IMR-90 (cell line): ENCODE results near the gene TTK. TPM values are rescaled to one million over a fixed set of nuclear protein-coding genes. Genes with fewer than 3 reads are reported as not detected.

Source experiments
- ATAC-seq: fragments of 200-7000 bp; cut with Tn5 transposase; 2 replicates; pipeline ENCODE4 v1.9.1; 2020; ENCODE audit warnings: low read depth, mild to moderate bottlenecking, moderate library complexity
- BruUV-seq: library from RNA; stranded (reverse); fragments of 400-500 nt; replicated peaks from 2 replicates; lab custom pipeline; 2021; lab: Mats Ljungman, UMichigan
- CTCF ChIA-PET: fragments of 300-600 bp; formaldehyde crosslinking; extraction: SDS; loops from one replicate; lab custom pipeline; 2021; ENCODE audit warnings: antibody characterized with exemption; lab: Yijun Ruan, JAX
- POLR2A ChIA-PET: fragments of 300-600 bp; sonication (Branson Sonifier 250); formaldehyde crosslinking; loops from one replicate; lab custom pipeline; 2022; ENCODE audit warnings: antibody characterized with exemption; ENCODE audit not compliant: unreplicated experiment; lab: Charles Lee
- DNase-seq: peaks from one replicate; pipeline ENCODE4 v3.0.0; 2013
- H2AFZ ChIP-seq: replicated peaks from 2 replicates; pipeline ENCODE3; 2013; ENCODE audit warnings: low read length, mild to moderate bottlenecking; ENCODE audit not compliant: poor library complexity
- H2AK5ac ChIP-seq: 2 replicates; pipeline ENCODE4 v1.6.1; 2013; ENCODE audit warnings: low read depth, low read length, inconsistent platforms
- H2AK9ac ChIP-seq: replicated peaks from 2 replicates; pipeline ENCODE3; 2013; ENCODE audit warnings: mild to moderate bottlenecking, low read depth, low read length, moderate library complexity; ENCODE audit not compliant: poor library complexity
- H2BK120ac ChIP-seq: 2 replicates; pipeline ENCODE4 v1.6.1; 2013; ENCODE audit warnings: low read depth, low read length, inconsistent platforms
- H2BK15ac ChIP-seq: 3 replicates; pipeline ENCODE4 v1.6.1; 2013; ENCODE audit warnings: low read depth, low read length, inconsistent platforms
- H2BK20ac ChIP-seq: 2 replicates; pipeline ENCODE4 v1.6.1; 2013; ENCODE audit warnings: low read depth, mild to moderate bottlenecking, inconsistent platforms, low read length, moderate library complexity
- H2BK5ac ChIP-seq: 2 replicates; pipeline ENCODE4 v1.6.1; 2013; ENCODE audit warnings: mild to moderate bottlenecking, low read depth, low read length, inconsistent platforms; ENCODE audit not compliant: poor library complexity, severe bottlenecking
- H3K14ac ChIP-seq: replicated peaks from 2 replicates; pipeline ENCODE4 v1.6.1; 2013; ENCODE audit warnings: low read depth, low read length, inconsistent platforms
- H3K18ac ChIP-seq: 2 replicates; pipeline ENCODE4 v1.6.1; 2013; ENCODE audit warnings: low read depth, low read length, control low read depth
- H3K23ac ChIP-seq: 2 replicates; pipeline ENCODE4 v1.6.1; 2013; ENCODE audit warnings: low read depth, low read length, inconsistent platforms
- H3K27ac ChIP-seq: 2 replicates; pipeline ENCODE4 v1.5.1; 2013; ENCODE audit warnings: mild to moderate bottlenecking, control low read depth, low read length; ENCODE audit not compliant: insufficient read depth
- H3K27me3 ChIP-seq: 2 replicates; pipeline ENCODE4 v1.6.1; 2013; ENCODE audit warnings: low read length; ENCODE audit not compliant: control insufficient read depth, insufficient read depth
- H3K36me3 ChIP-seq: 2 replicates; pipeline ENCODE4 v1.6.1; 2013; ENCODE audit warnings: low read length, mixed read lengths; ENCODE audit not compliant: control insufficient read depth, insufficient read depth
- H3K4ac ChIP-seq: 2 replicates; pipeline ENCODE4 v1.6.1; 2013; ENCODE audit warnings: low read depth, low read length, inconsistent platforms
- H3K4me1 ChIP-seq: 2 replicates; pipeline ENCODE4 v1.6.1; 2013; ENCODE audit warnings: low read length, mixed read lengths; ENCODE audit not compliant: control insufficient read depth, insufficient read depth
- H3K4me2 ChIP-seq: 2 replicates; pipeline ENCODE4 v1.6.1; 2013; ENCODE audit warnings: low read depth, mild to moderate bottlenecking, control low read depth, low read length, moderate library complexity
- H3K4me3 ChIP-seq: 2 replicates; pipeline ENCODE4 v1.5.1; 2013; ENCODE audit warnings: low read depth, mild to moderate bottlenecking, control low read depth, low read length, moderate library complexity; ENCODE audit not compliant: insufficient read depth
- H3K56ac ChIP-seq: 2 replicates; pipeline ENCODE4 v1.6.1; 2013; ENCODE audit warnings: low read length, inconsistent platforms; ENCODE audit not compliant: insufficient read depth; ENCODE audit errors: extremely low read depth
- H3K79me1 ChIP-seq, 2 experiments: 2 replicates each; pipeline ENCODE4 v1.6.1; 2013; ENCODE audit warnings: low read length in 2 of 2, inconsistent platforms in 1 of 2, low read depth in 1 of 2
- H3K9ac ChIP-seq: 2 replicates; pipeline ENCODE4 v1.6.1; 2013; ENCODE audit warnings: low read depth, low read length, control low read depth
- H3K9me1 ChIP-seq: 2 replicates; pipeline ENCODE4 v1.6.1; 2013; ENCODE audit warnings: low read length, inconsistent platforms; ENCODE audit not compliant: insufficient read depth
- H3K9me3 ChIP-seq: 2 replicates; pipeline ENCODE4 v1.6.1; 2013; ENCODE audit warnings: low read length; ENCODE audit not compliant: control insufficient read depth, insufficient read depth
- H4K20me1 ChIP-seq: 2 replicates; pipeline ENCODE4 v1.6.1; 2013; ENCODE audit warnings: low read length, inconsistent platforms; ENCODE audit not compliant: insufficient read depth
- H4K5ac ChIP-seq: 2 replicates; pipeline ENCODE4 v1.6.1; 2013; ENCODE audit warnings: mild to moderate bottlenecking, low read depth, low read length, control low read depth
- H4K8ac ChIP-seq, 2 experiments: 2 replicates each; pipeline ENCODE4 v1.6.1; 2013; ENCODE audit warnings: low read depth in 2 of 2, low read length in 2 of 2, control low read depth in 1 of 2, inconsistent platforms in 1 of 2
- H4K91ac ChIP-seq: 2 replicates; pipeline ENCODE4 v1.6.1; 2013; ENCODE audit warnings: low read depth, low read length, inconsistent platforms; ENCODE audit not compliant: insufficient read depth
- BHLHE40 ChIP-seq: fragments of 150-350 bp; IDR thresholded peaks from 2 replicates; pipeline ENCODE4 v1.6.1; 2016; ENCODE audit warnings: mild to moderate bottlenecking, low read depth, low read length
- CEBPB ChIP-seq: IDR thresholded peaks from 2 replicates; pipeline ENCODE4 v1.6.1; 2012; ENCODE audit warnings: low read depth, low read length, improper control_type of control experiment
- CHD1 ChIP-seq: IDR thresholded peaks from 2 replicates; pipeline ENCODE4 v1.6.1; 2012; ENCODE audit warnings: low read depth, low read length, improper control_type of control experiment
- CTCF ChIP-seq: conservative IDR thresholded peaks from 2 replicates; pipeline ENCODE4 v1.5.1; 2012; ENCODE audit warnings: mild to moderate bottlenecking, low read depth, low read length, improper control_type of control experiment
- ELK1 ChIP-seq: fragments of 150-350 bp; IDR thresholded peaks from 2 replicates; pipeline ENCODE4 v1.6.1; 2016; ENCODE audit warnings: low read depth, mild to moderate bottlenecking, low read length, moderate library complexity, borderline replicate concordance
- FOS ChIP-seq: fragments of 150-350 bp; IDR thresholded peaks from 2 replicates; pipeline ENCODE4 v1.6.1; 2016; ENCODE audit warnings: low read depth, low read length
- MAFK ChIP-seq: IDR thresholded peaks from 2 replicates; pipeline ENCODE4 v1.6.1; 2012; ENCODE audit warnings: low read depth, low read length, improper control_type of control experiment
- MAZ ChIP-seq: IDR thresholded peaks from 2 replicates; pipeline ENCODE4 v1.6.1; 2012; ENCODE audit warnings: low read depth, mild to moderate bottlenecking, low read length, improper control_type of control experiment, moderate library complexity, borderline replicate concordance
- MXI1 ChIP-seq: IDR thresholded peaks from 2 replicates; pipeline ENCODE4 v1.6.1; 2012; ENCODE audit warnings: low read depth, mild to moderate bottlenecking, low read length, moderate library complexity, borderline replicate concordance
- NFE2L2 ChIP-seq: fragments of 150-350 bp; IDR thresholded peaks from 2 replicates; pipeline ENCODE4 v1.6.1; 2016; ENCODE audit warnings: low read depth, mild to moderate bottlenecking, low read length
- POLR2A ChIP-seq: IDR thresholded peaks from 2 replicates; pipeline ENCODE4 v1.6.1; 2012; ENCODE audit warnings: mild to moderate bottlenecking, low read depth, low read length
- RAD21 ChIP-seq: IDR thresholded peaks from 2 replicates; pipeline ENCODE4 v1.6.1; 2012; ENCODE audit warnings: low read length, improper control_type of control experiment
- RCOR1 ChIP-seq: IDR thresholded peaks from 2 replicates; pipeline ENCODE4 v1.6.1; 2012; ENCODE audit warnings: mild to moderate bottlenecking, low read length, improper control_type of control experiment; ENCODE audit not compliant: insufficient replicate concordance
- RFX5 ChIP-seq: IDR thresholded peaks from 2 replicates; pipeline ENCODE4 v1.8.0; 2012; ENCODE audit warnings: low read depth, mild to moderate bottlenecking, low read length, moderate library complexity
- SMC3 ChIP-seq: fragments of 150-350 bp; IDR thresholded peaks from 2 replicates; pipeline ENCODE4 v1.6.1; 2016; ENCODE audit warnings: low read depth, mild to moderate bottlenecking, antibody characterized with exemption, low read length, moderate library complexity
- USF2 ChIP-seq: fragments of 150-350 bp; IDR thresholded peaks from 2 replicates; pipeline ENCODE4 v1.6.1; 2017; ENCODE audit warnings: mild to moderate bottlenecking, antibody characterized with exemption, low read length, low read depth
- WGBS, 2 experiments: methylation state at CpG; one replicate each; pipeline versions ENCODE4 v1.1.5 to v1.1.7; 2013; ENCODE audit warnings: missing lambda C conversion rate in 2 of 2; ENCODE audit not compliant: insufficient read length in 1 of 2; ENCODE audit errors: extremely low coverage in 2 of 2; 5-methylcytosine and 5-hydroxymethylcytosine counted together
- dilution Hi-C: fragments of 300-500 bp; cut with HindIII; formaldehyde crosslinking; loops from one replicate; pipeline ENCODE4 v1.14.3; 2018; ENCODE audit warnings: low sequenced_read_pairs; ENCODE audit not compliant: unreplicated experiment
- in situ Hi-C: fragments of 300-500 bp; cut with MboI; formaldehyde crosslinking; loops from 3 replicates; pipeline ENCODE4 v1.14.3; 2019; ENCODE audit warnings: low sequenced_read_pairs, inconsistent platforms, mixed read lengths
- intact Hi-C: fragments of 100-400 bp; cut with micrococcal nuclease; formaldehyde crosslinking; loops from 2 replicates; pipeline ENCODE4 v1.10.0; 2022
- polyA plus RNA-seq, 3 experiments: library from polyadenylated mRNA; depleted of rRNA; stranded (reverse); fragments of >200 nt; gene quantifications; 2 replicates each; pipeline ENCODE4 v1.2.3, GENCODE V29; 2012; ENCODE audit warnings: low replicate concordance in 1 of 3
- total RNA-seq: library from RNA; depleted of rRNA; stranded (reverse); fragments of >200 nt; gene quantifications from 2 replicates; pipeline ENCODE4 v1.2.3, GENCODE V29; 2012

TTK gene
- total and polyA plus RNA-seq, 2 of the 4 experiments (the other 2 are of a cell fraction), result 7.5 to 21.5 TPM

- Histone ChIP-seq H4K20me1 (no peaks in the 10 kb centered on the region), H3K18ac (no peak overlapping the region), H4K5ac (no peak overlapping the region), H2BK120ac (no peak overlapping the region), H3K27me3 (no peaks in the 10 kb centered on the region), H2BK20ac (no peak overlapping the region), H3K4me2 (no peak overlapping the region), H4K8ac (no peak overlapping the region), H2AK9ac (no peak overlapping the region), H3K56ac (no peak overlapping the region), H3K27ac (no peak overlapping the region), H2AK5ac (no peak overlapping the region), H3K9ac (no peak overlapping the region), H3K4me3 (no peak overlapping the region), H3K9me1 (no peaks in the 10 kb centered on the region), H4K91ac (no peak overlapping the region), H3K4me1 (no peaks in the 10 kb centered on the region), H3K4ac (no peak overlapping the region), H2BK5ac (no peak overlapping the region), H3K9me3 (no peaks in the 10 kb centered on the region), H3K14ac (no peak overlapping the region), H2AFZ (peak overlapping the region; percentile 57), H2BK15ac (no peak overlapping the region), H3K23ac (no peak overlapping the region), H3K79me1 (peaks cover 0 to 9% of the 10 kb centered on the region in 2 experiments; a peak in 3 of 4 replicates), H3K36me3 (peaks cover 2% of the 10 kb centered on the region; the same call in 1 of the 2 replicates)
- 60% methylated on average over 1 of the region's 3 CpGs; no CpG with 5 or more reads in 1 of the 2 experiments for WGBS, 2 experiments
- no TSS peak for BruUV-seq
- DNase-seq, result no peak
- ATAC-seq, result no peak
- dilution Hi-C loops (no loop called here), intact Hi-C loops (no loop called here), in situ Hi-C loops (no loop called here)
- POLR2A ChIA-PET, result no interaction called here
- TF ChIP-seq RCOR1 (no peak), MAFK (no peak), CHD1 (no peak), POLR2A (no peak), NFE2L2 (no peak), BHLHE40 (no peak), MAZ (no peak), RFX5 (no peak), USF2 (no peak), RAD21 (no peak), MXI1 (no peak), CTCF (no peak), CEBPB (no peak), ELK1 (no peak), SMC3 (no peak), FOS (no peak)
- CTCF ChIA-PET, result no interaction called here
These were observed 25.0 kb downstream of the TTK start for GRCh38 chr6:80029470-80029869.
